Activated naive CD8-positive, alpha-beta T cell treated with anti-CD3 and anti-CD28 coated beads, Interleukin-2, amount 10 ng/mL, durations not matched to agents 7 days and 5 days (primary cell): Measurements from ENCODE around the gene SLC34A1. TPM values are rescaled to one million over a fixed set of nuclear protein-coding genes. Genes with fewer than 3 reads are reported as not detected.

Experiments used
- ATAC-seq: fragments of 150-1000 bp; cut with Tn5 transposase; one replicate; pipeline ENCODE4 v1.10.0; 2021; ENCODE audit warnings: low read depth, moderate library complexity
- POLR2A ChIA-PET: fragments of 350-600 bp; sonication (Branson Sonifier 250); formaldehyde crosslinking; loops from one replicate; lab custom pipeline; 2021; ENCODE audit warnings: antibody characterized with exemption; lab: Charles Lee
- DNase-seq: peaks from one replicate; pipeline ENCODE4 v3.0.0; 2021
- H3K27ac Mint-ChIP-seq: one replicate; pipeline ENCODE4 v1.8.0; 2022; ENCODE audit warnings: mild to moderate bottlenecking, mixed read lengths
- H3K27me3 Mint-ChIP-seq: one replicate; pipeline ENCODE4 v1.8.0; 2022; ENCODE audit warnings: mild to moderate bottlenecking, moderate library complexity, mixed read lengths
- H3K36me3 Mint-ChIP-seq: one replicate; pipeline ENCODE4 v1.8.0; 2021; ENCODE audit warnings: mild to moderate bottlenecking, mixed read lengths
- H3K4me1 Mint-ChIP-seq: one replicate; pipeline ENCODE4 v1.8.0; 2021; ENCODE audit warnings: mixed read lengths
- H3K4me3 Mint-ChIP-seq: one replicate; pipeline ENCODE4 v1.8.0; 2022; ENCODE audit warnings: mild to moderate bottlenecking, moderate library complexity, mixed read lengths
- H3K9me3 Mint-ChIP-seq: one replicate; pipeline ENCODE4 v1.8.0; 2021; ENCODE audit warnings: mixed read lengths
- total RNA-seq, 2 experiments: library from RNA; stranded (reverse); gene quantifications; one replicate each; pipeline ENCODE4 v1.2.3, GENCODE V29; 2021

The SLC34A1 gene
- total RNA-seq, 2 experiments from 2014 or later, result 1.9 to 2.1 TPM

DNA sequence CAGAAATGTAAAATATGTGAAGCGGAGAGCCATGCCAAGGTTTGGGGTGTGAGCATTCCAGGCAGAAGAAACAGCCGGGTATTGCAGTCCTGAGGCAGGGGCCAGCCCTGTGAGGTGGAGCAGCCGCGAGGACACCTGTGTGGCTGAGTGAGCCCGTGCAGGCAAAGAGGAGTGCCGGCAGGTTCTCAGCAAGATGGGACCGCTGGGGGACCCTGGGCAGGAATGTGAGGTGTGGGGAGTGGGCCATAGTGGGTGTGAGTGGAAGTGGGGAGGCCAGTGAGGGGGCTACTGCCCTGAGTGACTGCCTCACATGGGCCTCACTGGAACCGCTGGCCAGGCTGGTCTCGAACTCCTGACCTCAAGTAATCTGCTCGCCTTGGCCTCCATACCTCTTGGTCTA lies 54.2 kb downstream of the SLC34A1 start:
- H3K36me3 Mint-ChIP-seq, result peaks cover 34% of the 10 kb centered on the region
- DNase-seq (no peak), ATAC-seq (no peak)
- no peak overlapping the region for H3K4me3 Mint-ChIP-seq
- POLR2A ChIA-PET, result interaction anchor here (1.5 to 3.5 kb wide), 3 partner anchors 7 to 34 kb away, joined by 4 to 21 read pairs (median 19); partner anchors contain the start of gene PRR7
- no peaks in the 10 kb centered on the region for H3K27me3 Mint-ChIP-seq
- H3K9me3 Mint-ChIP-seq, result no peaks in the 10 kb centered on the region
- no peak overlapping the region for H3K27ac Mint-ChIP-seq
- peaks cover 24% of the 10 kb centered on the region for H3K4me1 Mint-ChIP-seq

GRCh38 chr5:177439518-177440053 lies 55.4 kb downstream of the SLC34A1 start:
- no peak for DNase-seq
- Mint-ChIP-seq H3K27me3 (no peaks in the 10 kb centered on the region), H3K27ac (peak overlapping the region; percentile 22), H3K36me3 (peaks cover 30% of the 10 kb centered on the region), H3K9me3 (no peaks in the 10 kb centered on the region), H3K4me1 (peaks cover 25% of the 10 kb centered on the region), H3K4me3 (no peak overlapping the region)
- no peak for ATAC-seq
- POLR2A ChIA-PET, result interaction anchor here (0.6 to 12.5 kb wide), 5 partner anchors 8 to 46 kb away, joined by 3 to 312 read pairs (median 7); partner anchors contain the start of gene GRK6

GRCh38 chr5:177440211-177440989 lies 56.2 kb downstream of the SLC34A1 start:
- DNase-seq (peak; percentile 31), ATAC-seq (peak; percentile 4)
- Mint-ChIP-seq H3K36me3 (peaks cover 26% of the 10 kb centered on the region), H3K27ac (peak overlapping the region; percentile 6), H3K9me3 (no peaks in the 10 kb centered on the region), H3K4me1 (peaks cover 28% of the 10 kb centered on the region), H3K27me3 (no peaks in the 10 kb centered on the region), H3K4me3 (no peak overlapping the region)
- POLR2A ChIA-PET, result interaction anchor here (0.8 to 12.5 kb wide), 3 partner anchors 10 to 36 kb away, joined by 3 to 312 read pairs (median 19); partner anchors contain the start of gene GRK6

- H3K27ac Mint-ChIP-seq, result no peak overlapping the region
- H3K4me3 Mint-ChIP-seq, result no peak overlapping the region
- H3K27me3 Mint-ChIP-seq, result no peaks in the 10 kb centered on the region
- POLR2A ChIA-PET, result interaction anchor here (0.8 to 12.5 kb wide), 5 partner anchors 11 to 37 kb away, joined by 3 to 312 read pairs (median 8); partner anchors contain the start of gene GRK6
- H3K9me3 Mint-ChIP-seq, result no peaks in the 10 kb centered on the region
- ATAC-seq (no peak), DNase-seq (no peak)
- H3K36me3 Mint-ChIP-seq, result peaks cover 22% of the 10 kb centered on the region
- H3K4me1 Mint-ChIP-seq, result peaks cover 35% of the 10 kb centered on the region
Observed at GRCh38 chr5:177440990-177441780, 57.0 kb downstream of the SLC34A1 start.

DNA sequence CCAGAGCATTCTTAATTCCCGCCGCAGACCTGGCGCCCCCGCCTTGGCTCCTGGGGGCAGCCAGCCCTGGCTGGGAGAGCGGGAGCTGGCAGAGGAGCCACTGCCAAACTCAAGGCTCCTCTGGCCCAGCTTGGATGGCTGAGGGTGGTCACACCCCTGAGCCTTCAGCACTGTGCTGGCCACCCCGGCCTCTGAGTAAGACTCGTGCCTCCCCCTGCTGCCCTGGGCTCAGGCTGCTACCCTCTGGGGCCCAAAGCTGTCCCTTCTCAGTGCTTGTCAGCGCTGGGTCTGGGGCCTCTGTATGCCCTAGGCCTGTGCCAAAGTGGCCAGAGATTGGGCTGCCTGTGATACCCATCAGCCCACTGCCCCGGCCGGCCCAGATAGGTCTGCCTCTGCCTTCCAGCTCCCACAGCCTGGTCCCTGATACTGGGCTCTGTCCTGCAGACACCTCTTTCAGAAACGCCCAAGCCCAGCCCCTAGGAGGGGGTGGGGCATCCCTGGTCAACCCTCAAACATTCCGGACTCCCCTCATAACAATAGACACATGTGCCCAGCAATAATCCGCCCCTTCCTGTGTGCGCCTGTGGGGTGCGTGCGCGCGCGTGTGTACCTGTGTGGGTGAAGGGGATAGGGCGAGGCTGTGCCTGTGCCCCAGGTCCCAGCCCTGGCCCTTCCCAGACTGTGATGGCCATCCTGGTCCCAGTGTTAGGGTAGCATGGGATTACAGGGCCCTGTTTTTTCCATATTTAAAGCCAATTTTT lies 58.0 kb downstream of the SLC34A1 start:
- ATAC-seq (no peak), DNase-seq (peak; percentile 28)
- POLR2A ChIA-PET, result interaction anchor here (1.0 to 12.5 kb wide), 4 partner anchors 12 to 39 kb away, joined by 4 to 312 read pairs (median 65); partner anchors contain the start of gene GRK6
- Mint-ChIP-seq H3K27me3 (no peaks in the 10 kb centered on the region), H3K27ac (no peak overlapping the region), H3K4me1 (peaks cover 34% of the 10 kb centered on the region), H3K9me3 (no peaks in the 10 kb centered on the region), H3K4me3 (no peak overlapping the region), H3K36me3 (peaks cover 19% of the 10 kb centered on the region)

- Mint-ChIP-seq H3K27ac (peak overlapping the region; percentile 30), H3K4me3 (no peak overlapping the region), H3K4me1 (peaks cover 38% of the 10 kb centered on the region), H3K9me3 (no peaks in the 10 kb centered on the region), H3K36me3 (peaks cover 11% of the 10 kb centered on the region), H3K27me3 (no peaks in the 10 kb centered on the region)
- POLR2A ChIA-PET, result interaction anchor here (0.8 to 12.5 kb wide), 6 partner anchors 6 to 54 kb away, joined by 4 to 312 read pairs (median 26); partner anchors contain the start of gene GRK6
- ATAC-seq, result no peak
- DNase-seq, result no peak
Observed at GRCh38 chr5:177443144-177443983, 59.1 kb downstream of the SLC34A1 start.

DNA sequence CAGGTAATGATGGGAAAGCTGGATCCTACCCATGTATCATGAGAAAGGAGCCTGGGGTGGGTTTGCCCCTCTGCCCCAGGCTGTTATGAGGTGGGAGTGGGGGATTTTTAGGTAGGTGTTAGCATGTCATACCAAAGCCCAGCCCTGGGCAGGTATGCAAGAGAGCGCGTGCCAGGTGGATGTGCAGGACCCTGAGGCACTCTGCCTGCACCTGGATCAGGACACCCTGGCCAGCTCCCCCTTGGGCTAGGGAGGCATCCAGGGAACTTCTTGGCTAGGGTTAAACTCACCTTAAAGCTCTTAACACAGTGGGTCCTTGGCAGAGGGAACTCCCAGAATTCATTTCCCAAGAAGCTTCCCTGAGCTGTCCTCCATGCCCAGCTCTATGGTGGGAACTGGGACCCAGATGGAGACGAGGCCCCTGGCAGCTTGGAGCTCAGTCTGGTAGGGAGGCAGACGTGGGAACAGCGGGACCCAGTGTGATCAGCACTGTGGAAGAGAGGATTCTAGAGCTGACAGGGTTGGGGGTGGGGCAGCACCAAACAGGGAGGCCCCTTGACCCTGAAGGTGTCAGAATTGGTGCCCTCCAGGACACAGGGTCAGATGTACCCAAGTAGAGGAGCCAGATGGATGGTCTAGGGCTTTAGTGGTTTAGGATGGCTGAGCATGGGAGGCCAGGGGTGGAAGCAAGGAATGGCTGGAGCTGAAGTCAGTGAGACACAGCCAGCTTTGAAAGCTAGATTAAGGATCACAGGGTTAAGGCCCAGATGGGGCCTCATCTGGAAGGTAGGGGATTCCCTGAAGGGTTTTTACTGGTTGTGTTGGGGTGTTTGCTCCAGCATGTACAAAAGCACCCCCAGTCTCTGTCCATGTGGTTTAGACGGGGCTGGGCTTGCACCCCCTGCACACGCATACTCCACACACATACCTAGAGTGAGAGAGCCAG lies 60.1 kb downstream of the SLC34A1 start:
- ATAC-seq (no peak), DNase-seq (peak; percentile 43)
- Mint-ChIP-seq H3K4me3 (no peak overlapping the region), H3K4me1 (peaks cover 38% of the 10 kb centered on the region), H3K27ac (peak overlapping the region; percentile 67), H3K9me3 (no peaks in the 10 kb centered on the region), H3K27me3 (no peaks in the 10 kb centered on the region), H3K36me3 (peaks cover 10% of the 10 kb centered on the region)
- POLR2A ChIA-PET, result interaction anchor here (0.8 to 12.5 kb wide), 9 partner anchors 7 to 73 kb away, joined by 4 to 312 read pairs (median 18); partner anchors contain the start of gene GRK6

GRCh38 chr5:177445052-177445916 lies 61.0 kb downstream of the SLC34A1 start:
- Mint-ChIP-seq H3K36me3 (peaks cover 3% of the 10 kb centered on the region), H3K4me3 (peak overlapping the region; percentile 80), H3K27ac (peak overlapping the region; percentile 87), H3K9me3 (no peaks in the 10 kb centered on the region), H3K27me3 (no peaks in the 10 kb centered on the region), H3K4me1 (peaks cover 30% of the 10 kb centered on the region)
- ATAC-seq (no peak), DNase-seq (peak; percentile 34)
- POLR2A ChIA-PET, result interaction anchor here (0.7 to 12.5 kb wide), 20 partner anchors 8 to 142 kb away, joined by 3 to 312 read pairs (median 6); partner anchors contain the start of genes GRK6, PRELID1 and RAB24

DNA sequence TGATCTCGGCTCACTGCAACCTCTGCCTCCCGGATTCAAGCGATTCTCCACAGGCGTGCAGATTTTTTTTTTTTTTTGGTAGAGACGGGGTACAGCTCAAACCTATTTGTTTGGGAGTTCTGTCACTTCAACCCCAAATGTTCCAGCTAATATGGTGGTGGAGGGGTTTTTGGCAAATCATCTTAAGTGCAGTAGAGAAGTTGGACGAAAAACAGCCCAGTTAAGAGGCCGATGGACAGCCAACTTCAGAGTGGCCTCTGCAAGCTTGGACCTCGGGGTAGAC lies 61.6 kb downstream of the SLC34A1 start:
- Mint-ChIP-seq H3K36me3 (peaks cover 3% of the 10 kb centered on the region), H3K4me3 (peak overlapping the region; percentile 80), H3K9me3 (no peaks in the 10 kb centered on the region), H3K27ac (peak overlapping the region; percentile 87), H3K4me1 (peaks cover 30% of the 10 kb centered on the region), H3K27me3 (no peaks in the 10 kb centered on the region)
- no peak for DNase-seq
- POLR2A ChIA-PET, result interaction anchor here (0.7 to 12.5 kb wide), 18 partner anchors 9 to 143 kb away, joined by 3 to 312 read pairs (median 6); partner anchors contain the start of genes GRK6, PRELID1 and RAB24
- ATAC-seq, result no peak
